Peyer's patch (tissue), 4 donors: ENCODE results near the gene GNG11.

Source experiments
- POLR2A ChIP-seq, 2 donors: fragments of 450-650 bp; IDR thresholded peaks; one replicate each; pipeline ENCODE4 v1.5.1; 2017; ENCODE audit warnings: antibody characterized with exemption in 2 of 2, mild to moderate bottlenecking in 2 of 2, moderate library complexity in 2 of 2
- TF ChIP-seq, protein P1 (sequence below), 6 experiments: fragments of 450-650 bp in 4 of 6; fragments of 200-600 bp in 2 of 6; sonication (generic) in 1 of 6; IDR thresholded peaks; one replicate each; pipeline ENCODE4 v1.5.1; 2017 to 2019; ENCODE audit warnings: antibody characterized with exemption in 6 of 6, mild to moderate bottlenecking in 3 of 6, moderate library complexity in 1 of 6

DNA sequence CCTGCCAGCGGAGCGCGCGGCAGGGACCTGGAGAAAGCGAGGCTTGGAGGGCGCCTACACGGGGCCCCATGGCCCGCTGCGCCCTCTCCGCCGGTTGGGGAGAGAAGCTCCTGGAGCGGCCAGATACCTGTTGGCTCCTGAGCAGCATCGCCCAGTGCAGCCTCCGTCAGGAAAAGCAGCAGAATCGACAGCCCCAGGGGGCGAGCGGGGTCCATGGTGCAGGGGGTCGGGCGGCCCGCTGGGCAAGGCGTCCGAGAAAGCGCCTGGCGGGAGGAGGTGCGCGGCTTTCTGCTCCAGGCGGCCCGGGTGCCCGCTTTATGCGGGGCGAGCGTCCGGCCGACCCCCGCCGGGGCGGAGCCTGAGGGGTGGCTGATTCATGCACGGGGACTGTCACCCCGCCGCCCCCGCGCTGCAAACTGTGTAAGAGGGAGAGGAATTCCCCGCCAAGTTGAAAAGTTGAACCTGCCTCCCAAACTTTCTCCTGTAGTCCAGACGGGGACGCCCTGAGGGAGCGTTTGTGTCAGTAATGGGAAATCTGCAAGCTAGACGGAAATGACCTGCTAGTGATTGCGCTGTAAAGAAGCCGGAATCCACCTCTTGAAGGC, 31.0 kb upstream of the GNG11 start, which contains the start of gene TFPI2:
- no peak for TF ChIP-seq POLR2A (IDR thresholded peaks at IDR 0.05)
- TF ChIP-seq, protein P1, sequence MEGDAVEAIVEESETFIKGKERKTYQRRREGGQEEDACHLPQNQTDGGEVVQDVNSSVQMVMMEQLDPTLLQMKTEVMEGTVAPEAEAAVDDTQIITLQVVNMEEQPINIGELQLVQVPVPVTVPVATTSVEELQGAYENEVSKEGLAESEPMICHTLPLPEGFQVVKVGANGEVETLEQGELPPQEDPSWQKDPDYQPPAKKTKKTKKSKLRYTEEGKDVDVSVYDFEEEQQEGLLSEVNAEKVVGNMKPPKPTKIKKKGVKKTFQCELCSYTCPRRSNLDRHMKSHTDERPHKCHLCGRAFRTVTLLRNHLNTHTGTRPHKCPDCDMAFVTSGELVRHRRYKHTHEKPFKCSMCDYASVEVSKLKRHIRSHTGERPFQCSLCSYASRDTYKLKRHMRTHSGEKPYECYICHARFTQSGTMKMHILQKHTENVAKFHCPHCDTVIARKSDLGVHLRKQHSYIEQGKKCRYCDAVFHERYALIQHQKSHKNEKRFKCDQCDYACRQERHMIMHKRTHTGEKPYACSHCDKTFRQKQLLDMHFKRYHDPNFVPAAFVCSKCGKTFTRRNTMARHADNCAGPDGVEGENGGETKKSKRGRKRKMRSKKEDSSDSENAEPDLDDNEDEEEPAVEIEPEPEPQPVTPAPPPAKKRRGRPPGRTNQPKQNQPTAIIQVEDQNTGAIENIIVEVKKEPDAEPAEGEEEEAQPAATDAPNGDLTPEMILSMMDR (IDR thresholded peaks at IDR 0.05), result no peak
